Right renal cortex interstitium (tissue), 3 donors: Measurements from ENCODE around the gene FIGN. TPM values are rescaled to one million over a fixed set of nuclear protein-coding genes. Genes with fewer than 3 reads are reported as not detected.

Experiments
- DNase-seq, 3 donors: peaks; one replicate each; pipeline ENCODE4 v3.0.0-alpha.2; 2013; ENCODE audit warnings: low read depth in 3 of 3, low spot score in 2 of 3
- polyA plus RNA-seq, 3 donors: library from polyadenylated mRNA; unstranded; fragments of 120-200 nt; gene quantifications; one replicate each; pipeline ENCODE4 v1.2.1, GENCODE V29; 2013; ENCODE audit not compliant: insufficient read length in 3 of 3

FIGN gene
- polyA plus RNA-seq, 3 donors: 7.9 to 9.5 (median 8.8) TPM

DNA sequence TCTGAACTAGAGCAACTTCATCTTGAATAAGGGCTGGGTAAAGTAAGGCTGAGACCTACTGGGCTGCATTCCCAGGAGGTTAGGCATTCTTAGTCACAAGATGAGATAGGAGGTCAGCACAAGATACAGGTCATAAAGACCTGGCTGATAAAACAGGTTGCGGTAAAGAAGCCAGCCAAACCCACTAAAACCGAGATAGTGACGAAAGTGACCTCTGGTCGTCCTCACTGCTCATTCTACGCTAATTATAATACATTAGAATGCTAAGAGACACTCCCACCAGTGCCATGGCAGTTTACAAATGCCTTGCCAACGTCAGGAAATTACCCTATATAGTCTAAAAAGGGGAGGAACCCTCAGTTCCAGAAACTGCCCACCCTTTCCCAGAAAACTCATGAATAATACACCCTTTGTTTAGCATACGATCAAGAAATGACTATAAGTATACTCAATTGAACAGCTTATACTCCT, 109.1 kb downstream of the FIGN start:
- DNase-seq: no peak

DNA sequence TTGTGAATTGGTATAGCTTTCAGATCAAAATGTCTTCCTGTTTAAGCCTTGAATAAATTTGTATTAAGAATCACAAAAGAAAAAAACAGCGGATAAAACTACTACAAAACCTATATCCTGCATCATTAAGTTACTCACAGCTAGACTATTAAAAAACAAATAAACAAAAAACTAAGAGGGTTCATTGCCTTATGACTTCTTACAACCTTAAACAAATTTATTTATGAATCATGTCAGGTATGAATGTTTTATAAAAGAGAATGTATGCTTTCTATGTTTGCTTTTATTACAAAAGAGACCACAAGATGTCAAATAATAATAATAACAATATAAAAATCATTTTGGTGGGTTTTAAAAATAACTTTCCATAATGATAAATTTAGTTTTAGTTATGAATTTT, 109.6 kb downstream of the FIGN start:
- no peak for DNase-seq

DNA sequence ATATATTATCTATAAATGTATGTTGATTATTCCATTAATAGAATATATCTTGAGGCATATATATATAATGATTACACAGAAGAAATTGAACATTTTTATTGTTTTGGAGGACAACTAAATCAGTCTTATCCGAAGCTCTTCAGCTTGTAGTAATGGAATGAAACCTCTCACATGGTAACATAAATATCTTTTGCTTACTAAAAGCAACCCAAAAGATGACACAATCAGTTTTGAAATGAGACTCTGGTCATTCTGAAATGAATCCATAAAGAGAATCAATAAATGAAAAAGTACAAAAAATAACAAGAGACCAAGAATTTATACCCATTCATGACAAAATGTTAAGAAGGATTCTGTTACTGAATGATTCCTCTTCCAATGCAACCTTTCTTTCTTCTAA, 110.2 kb downstream of the FIGN start:
- DNase-seq: no peak

DNA sequence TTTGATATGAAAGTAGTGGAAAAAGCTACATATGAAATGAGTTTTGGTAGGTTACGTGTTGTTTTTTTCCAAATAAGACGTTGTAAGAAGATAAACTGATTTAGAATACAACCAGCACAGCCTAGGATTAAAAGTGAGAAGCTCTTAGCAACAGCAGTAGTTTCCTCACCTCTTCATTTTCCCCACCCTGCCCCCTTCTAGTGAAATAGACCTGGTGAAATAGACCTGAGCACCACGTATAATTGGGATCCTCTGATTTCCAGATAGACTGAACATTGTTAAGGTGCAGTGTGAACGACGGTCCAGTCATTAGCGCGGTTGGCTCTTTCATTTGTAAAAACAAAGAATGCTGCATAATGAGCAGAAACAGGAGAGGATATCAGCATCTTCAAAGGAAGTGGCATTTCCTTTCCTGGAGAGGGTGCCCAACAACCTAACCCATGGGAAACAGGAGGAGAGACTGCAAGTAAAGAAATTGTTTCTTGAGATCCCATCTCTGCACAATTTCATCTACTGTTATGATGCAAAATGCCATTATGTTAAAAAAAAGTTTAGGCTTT, 114.3 kb downstream of the FIGN start:
- no peak for DNase-seq

DNA sequence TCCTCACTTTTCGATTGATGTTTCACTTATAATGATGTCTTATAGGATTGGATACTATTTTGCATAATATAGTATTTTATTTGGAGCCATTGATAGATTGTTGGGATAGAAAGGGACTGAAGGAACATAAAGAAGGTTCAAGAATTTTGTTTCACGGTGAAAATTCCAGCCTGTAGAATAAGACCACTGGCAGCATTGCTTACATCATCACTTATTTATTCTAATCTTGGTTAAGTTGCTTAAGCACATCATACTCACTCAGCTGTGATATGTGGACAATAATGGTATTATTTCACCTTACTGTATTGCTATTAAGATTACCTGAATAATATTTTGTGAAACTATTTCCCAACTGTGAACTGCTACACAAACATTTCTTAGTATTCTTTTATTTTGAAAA, 118.3 kb downstream of the FIGN start:
- no peak for DNase-seq

DNA sequence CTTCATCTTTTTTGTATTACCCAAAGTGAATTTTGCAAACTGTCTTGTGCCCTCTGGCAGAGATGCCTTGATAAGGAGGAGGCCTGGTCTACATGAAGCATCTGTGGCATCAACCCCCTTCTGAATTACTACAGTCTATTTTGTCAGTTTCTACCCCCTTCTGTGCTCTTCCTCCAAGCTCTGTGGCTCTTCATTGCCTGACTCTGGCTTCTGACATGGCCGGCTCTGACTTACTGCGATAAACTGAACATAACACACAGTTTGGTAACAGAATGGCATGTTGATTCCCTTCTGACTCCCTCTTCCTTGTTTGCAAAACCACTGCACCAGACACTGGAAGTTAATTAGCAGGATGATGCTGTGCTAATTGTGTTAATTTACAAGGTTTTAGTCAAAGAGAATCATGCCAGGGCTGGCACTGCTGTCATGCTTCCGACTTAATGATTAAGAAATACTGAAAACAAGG, 122.5 kb downstream of the FIGN start:
- DNase-seq: no peak

DNA sequence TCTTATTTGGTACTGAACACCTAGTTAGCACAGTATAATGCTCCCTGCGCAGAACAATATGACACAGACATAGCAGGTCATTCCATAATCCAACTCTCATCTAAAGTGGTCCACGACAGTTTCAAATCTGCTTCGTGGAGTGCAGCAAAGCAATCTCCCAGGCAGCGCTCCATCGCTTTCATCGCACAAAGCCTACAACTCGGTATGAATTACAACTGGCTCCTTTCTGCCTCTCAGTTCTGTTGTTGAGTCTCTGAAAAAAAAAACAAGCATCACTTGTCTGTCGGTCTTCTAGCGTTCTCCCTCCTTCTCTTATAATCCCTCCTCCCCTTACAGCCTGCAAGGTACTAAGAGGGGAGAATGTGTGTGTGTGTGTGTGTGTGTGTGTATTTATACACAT, 123.5 kb downstream of the FIGN start:
- no peak for DNase-seq

DNA sequence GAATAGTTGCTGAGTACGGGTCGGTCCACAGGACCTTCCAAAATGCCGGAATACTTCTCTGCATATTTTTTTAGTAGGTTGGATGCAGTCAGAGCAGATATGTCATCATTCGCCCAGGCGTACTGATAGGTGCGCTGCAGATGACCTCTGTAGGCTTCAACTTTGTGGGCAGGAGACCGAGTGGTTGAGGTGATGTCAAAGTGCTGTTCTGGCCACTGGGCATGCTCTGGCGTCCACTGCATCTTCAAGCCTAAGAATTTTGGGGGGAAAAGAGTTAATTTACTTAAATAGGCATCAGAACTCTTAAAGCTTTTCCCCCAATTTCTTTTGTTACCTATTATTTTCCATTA, 124.3 kb downstream of the FIGN start:
- no peak for DNase-seq

DNA sequence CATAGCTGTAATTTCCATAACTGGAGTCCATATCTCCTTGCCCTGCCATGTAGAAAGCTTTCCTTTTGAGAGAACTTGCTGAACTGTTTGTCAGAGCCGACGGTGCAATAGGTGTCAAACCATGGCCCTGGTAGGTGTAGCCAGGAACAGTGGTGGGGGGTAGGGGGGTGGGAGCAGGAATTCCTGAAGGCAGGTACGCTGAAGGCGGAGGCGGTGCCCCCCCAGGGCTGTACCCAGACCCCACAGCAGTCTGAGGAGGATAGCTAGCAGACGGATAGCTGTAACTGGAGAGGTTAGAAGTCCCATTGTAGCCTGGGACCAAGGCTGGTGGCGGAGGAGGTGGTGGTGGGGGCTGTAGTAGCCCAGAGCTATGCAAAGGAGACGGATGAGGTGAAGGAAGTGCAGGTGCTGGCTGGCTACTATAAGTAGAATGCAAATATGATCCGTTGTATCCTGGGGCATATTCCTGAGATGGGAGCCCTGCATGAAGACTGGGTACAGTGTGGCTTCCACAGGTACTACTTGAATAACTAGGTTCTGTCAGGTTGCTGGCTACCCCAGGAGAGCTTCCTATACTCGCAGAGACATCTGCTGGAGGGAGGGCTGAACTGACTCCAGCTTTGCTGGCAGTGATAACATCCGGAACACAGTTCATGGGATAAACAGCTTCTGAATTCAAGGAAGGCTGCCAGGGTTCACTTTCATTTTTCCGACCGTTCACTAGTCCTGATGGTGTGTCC, 124.8 kb downstream of the FIGN start:
- DNase-seq: no peak

DNA sequence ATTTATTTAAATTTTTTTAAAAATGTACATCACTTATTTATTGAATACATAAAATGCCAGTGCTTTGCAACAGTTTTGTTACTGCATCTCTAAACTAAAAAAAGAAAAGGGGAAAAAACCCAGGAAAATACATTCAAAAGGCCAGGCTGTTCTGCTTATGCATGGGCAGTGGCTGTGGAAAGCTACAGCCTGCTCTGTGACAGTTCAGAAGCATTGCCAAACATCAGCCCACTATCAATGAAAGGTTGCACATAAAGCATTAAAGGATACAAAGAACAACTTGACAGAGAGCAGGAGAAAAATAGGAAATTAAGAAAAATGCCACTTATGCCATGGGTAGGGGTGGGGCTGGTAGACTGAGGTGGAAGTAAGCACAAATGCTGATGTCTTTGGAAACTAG, 128.2 kb downstream of the FIGN start:
- no peak for DNase-seq

DNA sequence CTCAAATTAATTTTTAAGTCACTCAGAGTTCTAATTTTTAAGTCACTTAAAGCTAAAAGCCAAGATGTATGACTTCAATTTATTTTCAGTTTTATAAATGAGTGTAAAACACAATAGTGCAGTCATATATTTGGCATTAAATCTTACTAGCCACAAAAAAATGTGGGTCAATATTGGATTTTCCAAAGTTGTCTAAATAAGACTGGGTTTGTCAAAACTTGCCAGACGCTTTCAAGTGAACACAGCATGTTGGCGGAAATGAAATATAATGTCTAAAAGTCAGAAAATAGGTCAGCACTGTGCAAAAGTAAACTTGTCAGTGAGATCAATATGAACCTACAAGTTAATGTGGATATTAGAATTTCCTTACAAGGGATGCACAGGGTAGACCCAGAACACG, 128.9 kb downstream of the FIGN start:
- DNase-seq: no peak

DNA sequence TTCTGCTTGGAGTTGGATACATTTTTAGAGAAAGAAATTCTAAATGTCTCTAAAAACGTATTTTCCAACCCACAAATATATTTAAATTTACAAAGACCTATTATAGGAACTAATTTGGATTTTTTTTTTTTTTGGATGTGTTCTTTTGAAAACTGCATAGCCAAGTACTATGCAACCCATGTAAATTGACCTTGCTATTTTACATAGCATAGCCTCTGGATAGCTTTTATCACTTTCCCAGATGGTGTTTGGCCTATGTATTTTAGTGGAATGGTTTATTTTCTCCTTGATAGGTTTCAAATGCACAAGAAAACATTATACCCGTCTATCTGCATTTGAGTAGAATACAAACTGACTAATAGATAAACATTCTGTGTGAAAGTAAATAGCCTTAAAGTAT, 130.0 kb downstream of the FIGN start:
- DNase-seq: no peak

DNA sequence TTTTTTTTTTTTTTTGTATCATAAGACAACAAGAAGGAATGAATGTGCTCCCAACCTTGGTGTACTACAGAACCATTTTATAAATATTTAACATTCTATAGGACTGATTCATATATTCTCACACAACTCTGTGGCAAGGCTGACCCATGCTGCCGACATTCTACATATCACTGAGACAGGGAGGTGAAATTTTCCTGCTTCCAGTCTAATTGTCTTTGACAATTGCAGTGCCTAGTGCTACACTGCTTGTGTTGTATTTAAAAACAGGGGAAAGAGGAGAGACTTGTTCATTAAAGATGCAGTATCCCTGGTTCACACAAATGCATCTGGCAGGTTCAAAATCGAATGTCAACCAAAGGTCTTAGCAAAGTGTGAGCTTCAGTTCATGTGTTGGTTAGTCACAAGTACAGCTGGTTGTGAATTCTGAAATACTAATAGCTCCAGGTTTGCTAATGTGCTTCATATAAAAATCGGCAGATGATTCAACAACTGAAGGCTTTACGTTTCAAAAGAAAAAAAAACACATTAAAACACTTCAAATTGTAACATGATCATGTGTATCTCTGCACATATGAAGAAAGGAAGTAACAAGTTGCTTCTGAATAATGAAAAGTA, 130.8 kb downstream of the FIGN start:
- DNase-seq: no peak

DNA sequence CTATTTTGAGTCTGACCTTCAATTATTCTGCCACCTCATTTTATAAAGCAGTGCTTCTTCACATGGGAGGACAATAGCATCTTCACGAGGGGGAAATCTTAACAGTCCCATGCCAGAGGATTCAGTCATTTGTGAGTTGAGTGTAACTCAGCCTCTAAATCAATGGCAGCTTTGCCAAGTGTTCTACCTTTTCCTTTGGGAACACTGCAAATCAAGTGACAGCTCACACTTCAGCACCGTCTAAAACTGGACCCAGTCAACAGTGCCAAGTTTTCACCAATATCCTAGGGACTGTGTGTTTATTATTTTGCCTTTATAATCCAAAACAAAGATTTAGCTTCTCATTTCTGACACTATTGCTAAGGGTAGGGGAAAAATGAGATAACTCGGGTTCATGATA, 133.6 kb downstream of the FIGN start:
- DNase-seq: no peak

DNA sequence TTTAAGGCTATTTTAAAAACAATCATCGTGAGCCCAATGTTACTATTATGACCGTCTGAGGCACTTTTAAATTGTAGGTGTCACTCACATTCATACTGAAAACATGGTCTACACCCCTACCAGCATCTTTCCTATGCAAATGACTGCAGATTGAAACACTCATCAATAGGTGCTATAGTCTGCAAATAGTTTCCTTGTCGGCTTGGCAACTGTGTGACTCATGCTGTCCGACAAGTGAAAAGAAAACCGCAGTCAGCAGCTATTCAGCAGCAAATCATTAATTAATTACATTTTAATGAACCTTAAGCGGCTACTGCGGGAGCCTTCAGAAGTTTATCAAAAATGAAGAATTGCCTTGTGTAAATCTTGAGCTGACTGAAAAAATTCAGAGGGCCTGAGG, 134.4 kb downstream of the FIGN start:
- DNase-seq: no peak

DNA sequence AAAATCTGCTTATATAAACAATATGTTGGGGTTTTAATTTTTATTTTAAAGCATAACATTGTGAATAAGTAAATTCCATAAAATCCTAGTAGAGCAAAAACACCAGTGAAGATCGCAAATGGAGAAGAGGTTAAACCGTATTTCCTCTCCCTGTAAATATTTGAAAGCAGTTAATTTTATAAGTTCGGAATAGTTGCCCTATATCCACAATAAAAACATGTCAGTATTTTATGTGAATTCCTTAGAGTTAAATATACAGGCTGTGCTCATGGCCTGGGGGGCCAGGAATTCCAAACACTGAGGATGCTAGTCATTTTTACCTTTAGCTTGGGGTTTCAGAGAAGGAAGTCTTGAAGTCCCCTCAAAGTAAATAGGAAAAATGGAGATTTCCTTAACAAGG, 135.0 kb downstream of the FIGN start:
- DNase-seq: no peak

DNA sequence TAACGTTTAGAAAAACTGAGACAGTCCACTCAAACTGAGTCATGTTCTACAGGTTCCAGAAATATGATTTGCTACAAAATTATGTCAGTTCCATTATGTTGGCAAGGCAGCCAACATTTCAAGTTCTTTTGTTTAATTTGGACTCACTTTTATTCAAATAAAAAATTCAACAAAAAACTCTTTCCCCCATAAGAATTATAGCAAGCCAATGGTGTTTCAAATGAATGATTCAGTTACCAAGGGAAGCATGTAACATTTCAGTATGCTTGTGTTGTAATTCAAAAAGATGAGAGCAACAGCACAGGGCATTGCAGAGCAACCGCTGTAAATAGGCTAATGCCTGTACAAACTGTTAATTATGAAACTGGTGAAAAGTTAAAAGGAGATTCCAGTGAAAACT, 140.8 kb downstream of the FIGN start:
- DNase-seq: no peak

DNA sequence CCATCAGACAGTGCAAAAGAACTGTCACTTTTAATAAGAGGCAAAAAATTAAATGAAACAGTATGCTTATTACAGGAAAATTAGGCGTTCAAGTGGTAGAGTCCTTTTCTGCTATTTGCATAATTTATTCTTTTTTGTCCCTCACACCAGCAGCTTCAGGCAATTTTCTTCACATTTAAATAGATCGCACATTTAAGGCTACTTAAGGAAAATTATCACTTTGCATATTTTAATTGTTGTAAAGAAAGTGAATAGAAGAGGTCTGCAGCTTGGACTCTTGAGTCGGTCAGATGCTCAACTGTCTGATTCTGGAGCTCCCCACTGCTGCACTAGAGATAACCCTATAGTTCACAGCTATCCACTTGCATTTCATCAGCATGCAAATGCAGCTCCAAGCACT, 141.3 kb downstream of the FIGN start:
- no peak for DNase-seq

DNA sequence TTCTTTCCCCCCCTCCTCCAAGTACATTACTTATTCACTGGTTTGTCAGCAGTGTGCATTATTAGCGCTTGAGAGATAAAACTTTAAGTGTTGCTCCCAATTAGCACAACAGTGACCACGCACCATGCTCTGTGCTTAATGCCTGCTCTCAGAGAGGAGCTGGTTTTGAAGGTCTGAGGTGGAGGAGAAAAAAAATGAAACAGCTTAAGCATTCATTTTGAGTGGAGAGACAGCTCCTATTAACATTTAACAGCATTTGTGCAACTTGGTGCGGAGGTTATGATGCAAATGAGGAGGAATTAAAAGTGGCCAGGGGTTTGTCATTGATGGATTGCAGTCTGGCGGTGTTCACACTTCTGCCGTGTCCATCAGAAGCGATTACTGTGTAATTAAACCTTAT, 141.8 kb downstream of the FIGN start:
- no peak for DNase-seq

DNA sequence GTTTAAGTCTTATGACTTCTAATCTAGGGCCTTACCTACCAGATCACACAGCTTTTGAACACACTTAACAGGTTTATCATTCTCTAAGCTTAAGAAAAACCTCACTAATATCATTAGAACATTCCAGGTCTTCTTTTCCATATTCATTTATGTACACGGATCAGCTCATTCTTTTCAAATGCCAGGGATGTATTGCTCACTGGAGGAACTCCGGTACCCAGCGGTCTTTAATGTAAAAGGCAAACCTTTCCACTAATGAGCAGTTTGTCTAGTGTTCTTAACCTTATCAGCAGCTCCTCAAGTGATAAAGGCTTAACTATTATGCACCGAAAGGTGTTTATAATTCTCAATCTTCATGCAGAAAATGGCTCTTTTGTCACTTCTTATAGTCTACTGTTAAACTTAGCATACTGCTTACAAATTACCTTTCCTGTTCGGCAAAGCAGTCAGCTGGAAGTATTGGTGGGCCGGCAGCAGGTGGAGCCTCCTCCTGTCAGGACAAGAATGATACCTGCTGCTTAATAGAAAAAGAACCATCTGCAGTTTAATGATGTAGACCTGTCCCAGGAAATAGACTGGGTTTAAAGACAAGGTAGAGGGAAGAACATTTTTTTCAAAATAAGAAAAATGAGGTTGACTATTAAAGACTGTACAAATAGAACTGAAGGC, 142.7 kb downstream of the FIGN start:
- DNase-seq: no peak

DNA sequence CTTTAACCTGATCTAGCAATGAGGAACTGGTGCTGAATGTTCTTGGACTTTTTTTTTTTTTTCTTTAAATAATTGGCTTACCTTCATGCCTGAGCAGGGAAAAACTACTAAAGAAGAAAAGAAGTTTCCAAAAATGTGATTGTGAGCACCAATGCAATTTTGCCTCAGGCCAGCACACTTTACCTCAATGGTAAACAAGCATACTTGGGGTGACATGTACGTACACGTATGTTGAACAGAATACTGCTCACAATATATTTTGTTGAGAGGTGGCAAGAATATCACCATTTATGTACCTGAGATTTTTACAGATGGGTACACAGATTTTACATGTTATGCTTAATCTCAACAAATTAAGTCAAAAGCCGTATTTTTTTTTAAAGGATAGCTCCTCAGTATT, 144.3 kb downstream of the FIGN start:
- DNase-seq: no peak

DNA sequence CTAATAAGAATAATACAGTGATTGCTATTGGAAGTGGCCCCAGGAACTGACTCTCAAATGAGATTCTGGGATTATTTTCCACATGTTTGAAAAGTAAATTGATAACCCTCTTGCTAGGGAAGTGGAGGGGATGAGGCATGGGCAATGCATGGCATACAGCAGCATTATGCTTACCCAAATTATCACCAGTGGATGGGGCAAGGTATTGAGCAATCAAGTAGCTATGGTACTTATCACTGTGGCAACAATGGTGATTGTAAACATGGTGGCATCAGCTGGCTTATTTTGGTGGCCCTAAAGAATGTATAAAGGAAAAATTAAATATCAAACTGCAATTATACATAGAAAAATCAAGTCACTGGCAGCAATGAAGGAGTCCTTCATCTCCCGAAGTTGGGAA, 155.1 kb downstream of the FIGN start:
- no peak for DNase-seq
